ENCODE data around the gene KSR1.

GRCh38 chr17:27663936-27664605, 207.8 kb downstream of the KSR1 start:
- TF ChIP-seq CTCF (IDR thresholded peaks at IDR 0.05) (no peak), POLR2A (IDR thresholded peaks at IDR 0.05) (no peak)
